Nephron progenitor cell (in vitro differentiated cells): ENCODE results near the gene PIM3.
A peak's percentile ranks its signal among the peaks of the same experiment; 100 is the strongest.

Experiments
- DNase-seq: peaks from one replicate; pipeline ENCODE4 v3.0.0; 2021
- H3K27ac Mint-ChIP-seq: 2 replicates; pipeline ENCODE4 v1.8.0; 2021; ENCODE audit warnings: mild to moderate bottlenecking, moderate library complexity, mixed read lengths
- H3K27me3 Mint-ChIP-seq: 2 replicates; pipeline ENCODE4 v1.8.0; 2021; ENCODE audit warnings: mild to moderate bottlenecking, low read depth, mixed read lengths; ENCODE audit not compliant: poor library complexity
- H3K36me3 Mint-ChIP-seq: 2 replicates; pipeline ENCODE4 v1.8.0; 2021; ENCODE audit warnings: low read depth, mixed read lengths
- H3K4me1 Mint-ChIP-seq: 2 replicates; pipeline ENCODE4 v1.8.0; 2021; ENCODE audit warnings: mixed read lengths
- H3K4me3 Mint-ChIP-seq: 2 replicates; pipeline ENCODE4 v1.8.0; 2021; ENCODE audit warnings: mild to moderate bottlenecking, moderate library complexity, mixed read lengths
- H3K9me3 Mint-ChIP-seq: 2 replicates; pipeline ENCODE4 v1.8.0; 2021; ENCODE audit warnings: mild to moderate bottlenecking, moderate library complexity, mixed read lengths
- TF ChIP-seq, protein P1 (sequence below): fragments of 200-600 bp; sonication (generic); IDR thresholded peaks from 2 replicates; pipeline ENCODE4 v1.5.0; 2021; ENCODE audit warnings: antibody characterized with exemption

The PIM3 gene

DNA sequence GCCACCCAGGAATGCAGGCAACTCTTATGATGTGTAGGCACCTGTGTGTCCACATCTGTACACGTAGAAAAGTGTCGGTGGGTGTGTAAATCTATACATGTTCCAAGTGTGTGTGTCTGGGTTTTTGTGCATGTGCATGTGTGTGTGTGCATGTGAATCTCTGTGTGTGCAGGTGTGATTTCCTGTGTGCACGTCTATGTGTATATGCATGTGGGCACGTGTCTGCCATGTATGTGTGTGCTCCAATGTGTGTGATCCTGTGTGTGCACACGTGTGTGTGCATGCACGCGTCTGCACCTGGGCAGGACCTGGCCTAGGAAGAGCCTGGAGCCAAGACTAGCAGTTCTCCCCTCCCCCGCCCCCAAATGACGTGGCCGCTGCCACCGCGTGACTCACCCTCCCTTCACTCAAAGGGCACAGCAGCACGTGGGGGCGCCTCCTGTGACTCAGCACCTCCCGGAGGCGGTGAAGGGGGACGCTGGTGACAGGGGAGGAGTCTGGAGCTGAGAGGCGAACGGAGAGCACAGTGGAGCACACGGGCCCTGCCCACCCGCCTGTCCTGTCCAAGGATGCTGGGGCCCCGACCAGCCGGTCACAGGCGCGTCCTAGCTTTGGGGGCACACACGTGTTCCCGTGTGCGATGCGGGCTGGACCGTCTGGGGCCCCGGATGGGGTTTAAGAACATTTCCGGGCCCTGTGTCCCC lies 10.1 kb downstream of the PIM3 start:
- no peaks in the 10 kb centered on the region for H3K36me3 Mint-ChIP-seq
- H3K4me1 Mint-ChIP-seq = peaks cover 29% of the 10 kb centered on the region
- no peak overlapping the region for H3K27ac Mint-ChIP-seq
- peak overlapping the region; percentile 62 for H3K4me3 Mint-ChIP-seq
- DNase-seq = peak; percentile 57
- H3K27me3 Mint-ChIP-seq = peaks cover 14% of the 10 kb centered on the region
- TF ChIP-seq, protein P1, sequence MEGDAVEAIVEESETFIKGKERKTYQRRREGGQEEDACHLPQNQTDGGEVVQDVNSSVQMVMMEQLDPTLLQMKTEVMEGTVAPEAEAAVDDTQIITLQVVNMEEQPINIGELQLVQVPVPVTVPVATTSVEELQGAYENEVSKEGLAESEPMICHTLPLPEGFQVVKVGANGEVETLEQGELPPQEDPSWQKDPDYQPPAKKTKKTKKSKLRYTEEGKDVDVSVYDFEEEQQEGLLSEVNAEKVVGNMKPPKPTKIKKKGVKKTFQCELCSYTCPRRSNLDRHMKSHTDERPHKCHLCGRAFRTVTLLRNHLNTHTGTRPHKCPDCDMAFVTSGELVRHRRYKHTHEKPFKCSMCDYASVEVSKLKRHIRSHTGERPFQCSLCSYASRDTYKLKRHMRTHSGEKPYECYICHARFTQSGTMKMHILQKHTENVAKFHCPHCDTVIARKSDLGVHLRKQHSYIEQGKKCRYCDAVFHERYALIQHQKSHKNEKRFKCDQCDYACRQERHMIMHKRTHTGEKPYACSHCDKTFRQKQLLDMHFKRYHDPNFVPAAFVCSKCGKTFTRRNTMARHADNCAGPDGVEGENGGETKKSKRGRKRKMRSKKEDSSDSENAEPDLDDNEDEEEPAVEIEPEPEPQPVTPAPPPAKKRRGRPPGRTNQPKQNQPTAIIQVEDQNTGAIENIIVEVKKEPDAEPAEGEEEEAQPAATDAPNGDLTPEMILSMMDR = no peak
- no peaks in the 10 kb centered on the region for H3K9me3 Mint-ChIP-seq

DNA sequence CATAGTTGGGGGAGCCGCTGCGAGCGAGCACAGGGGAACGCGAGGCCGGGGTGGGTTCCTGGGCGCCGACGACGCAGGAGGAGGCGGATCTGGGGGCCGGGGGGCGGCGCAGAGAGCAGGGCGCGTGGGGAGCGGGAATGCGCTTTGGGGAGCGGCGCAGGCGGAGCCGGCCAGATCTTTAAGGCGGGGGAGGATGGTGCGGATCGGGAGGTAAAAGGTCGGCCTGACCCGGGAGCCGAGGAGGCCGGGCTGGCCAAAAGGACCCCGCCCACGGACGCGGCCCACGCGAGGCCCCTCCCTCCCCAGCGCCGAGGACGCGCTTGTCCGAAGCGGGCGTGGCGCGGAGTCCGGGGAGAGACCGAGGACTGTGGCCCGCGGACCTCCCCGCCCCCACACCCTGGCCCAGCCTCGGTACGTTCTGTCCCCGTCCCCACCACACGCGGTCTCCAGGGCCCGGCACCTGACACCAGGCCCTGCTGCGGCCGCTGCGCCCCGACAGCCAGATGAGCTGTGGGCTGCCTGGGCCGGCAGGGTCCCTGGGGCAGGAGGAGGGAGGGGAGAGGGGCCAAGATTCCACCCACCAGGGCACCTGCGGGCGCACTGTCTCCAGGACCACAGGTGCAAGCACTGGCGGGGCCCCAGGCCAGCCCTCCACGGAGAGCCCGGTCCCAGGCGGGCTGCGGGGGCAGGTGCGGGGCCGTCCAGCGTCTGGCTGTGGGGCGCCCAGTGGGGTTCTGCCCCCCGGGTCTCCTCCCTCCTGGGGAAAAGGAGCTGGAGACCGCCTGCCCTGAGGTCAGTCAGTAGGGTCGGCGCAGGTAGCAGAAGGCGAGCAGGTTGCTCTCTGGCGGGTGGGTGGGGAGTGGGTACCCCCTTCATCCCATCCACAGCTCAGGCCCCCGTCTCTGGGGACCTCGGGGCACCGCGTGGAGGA lies 10.9 kb downstream of the PIM3 start:
- Mint-ChIP-seq H3K4me1 (peaks cover 26% of the 10 kb centered on the region), H3K36me3 (no peaks in the 10 kb centered on the region), H3K4me3 (peak overlapping the region; percentile 62), H3K27ac (no peak overlapping the region), H3K9me3 (no peaks in the 10 kb centered on the region), H3K27me3 (peaks cover 19% of the 10 kb centered on the region)
- DNase-seq = peak; percentile 55
- TF ChIP-seq, protein P1 = no peak

DNA sequence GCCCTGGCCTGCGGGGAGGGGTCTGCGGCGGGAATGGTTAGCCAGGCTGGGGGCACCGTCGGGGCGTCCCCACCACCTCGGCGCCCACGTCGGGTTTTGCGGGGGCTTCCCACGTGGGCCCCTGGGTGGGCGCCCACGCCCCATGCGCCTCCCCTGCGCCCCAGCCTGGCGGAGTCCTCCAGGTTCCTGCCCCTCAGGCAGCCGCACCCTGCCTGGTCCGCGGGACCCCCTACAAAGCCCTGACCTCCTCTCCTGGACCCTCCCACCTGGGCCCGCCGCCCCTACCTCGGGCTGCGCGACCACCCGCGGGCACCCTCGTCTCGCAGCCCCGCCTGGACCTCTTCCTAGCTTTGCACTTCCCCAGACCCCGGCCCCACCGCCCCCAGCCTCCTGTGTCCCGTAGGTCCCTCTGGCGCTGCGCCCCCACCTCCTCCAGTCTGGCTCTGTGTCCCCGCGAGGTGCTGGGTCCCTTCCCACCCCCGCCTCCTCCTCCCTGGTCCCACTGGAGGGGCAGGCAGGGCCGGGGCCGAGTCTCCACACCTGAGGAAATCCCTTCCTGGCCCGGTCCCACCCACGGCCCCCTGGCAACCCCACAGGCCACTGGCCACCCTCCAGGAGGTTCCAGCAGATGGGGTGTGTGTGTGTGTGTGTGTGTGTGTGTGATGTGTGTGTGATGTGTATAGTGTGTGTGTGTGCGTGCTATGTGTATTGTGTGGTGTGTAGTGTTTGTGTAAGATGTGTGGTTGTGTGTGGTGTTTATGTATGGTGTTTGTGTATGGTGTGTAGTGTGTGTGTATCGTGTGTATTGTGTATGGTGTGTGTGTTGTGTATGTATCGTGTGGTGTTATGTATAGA lies 11.8 kb downstream of the PIM3 start:
- Mint-ChIP-seq H3K27ac (no peak overlapping the region), H3K36me3 (no peaks in the 10 kb centered on the region), H3K27me3 (peaks cover 25% of the 10 kb centered on the region), H3K4me1 (peaks cover 19% of the 10 kb centered on the region), H3K9me3 (no peaks in the 10 kb centered on the region), H3K4me3 (no peak overlapping the region)
- peak; percentile 14 for DNase-seq
- TF ChIP-seq, protein P1 = no peak

DNA sequence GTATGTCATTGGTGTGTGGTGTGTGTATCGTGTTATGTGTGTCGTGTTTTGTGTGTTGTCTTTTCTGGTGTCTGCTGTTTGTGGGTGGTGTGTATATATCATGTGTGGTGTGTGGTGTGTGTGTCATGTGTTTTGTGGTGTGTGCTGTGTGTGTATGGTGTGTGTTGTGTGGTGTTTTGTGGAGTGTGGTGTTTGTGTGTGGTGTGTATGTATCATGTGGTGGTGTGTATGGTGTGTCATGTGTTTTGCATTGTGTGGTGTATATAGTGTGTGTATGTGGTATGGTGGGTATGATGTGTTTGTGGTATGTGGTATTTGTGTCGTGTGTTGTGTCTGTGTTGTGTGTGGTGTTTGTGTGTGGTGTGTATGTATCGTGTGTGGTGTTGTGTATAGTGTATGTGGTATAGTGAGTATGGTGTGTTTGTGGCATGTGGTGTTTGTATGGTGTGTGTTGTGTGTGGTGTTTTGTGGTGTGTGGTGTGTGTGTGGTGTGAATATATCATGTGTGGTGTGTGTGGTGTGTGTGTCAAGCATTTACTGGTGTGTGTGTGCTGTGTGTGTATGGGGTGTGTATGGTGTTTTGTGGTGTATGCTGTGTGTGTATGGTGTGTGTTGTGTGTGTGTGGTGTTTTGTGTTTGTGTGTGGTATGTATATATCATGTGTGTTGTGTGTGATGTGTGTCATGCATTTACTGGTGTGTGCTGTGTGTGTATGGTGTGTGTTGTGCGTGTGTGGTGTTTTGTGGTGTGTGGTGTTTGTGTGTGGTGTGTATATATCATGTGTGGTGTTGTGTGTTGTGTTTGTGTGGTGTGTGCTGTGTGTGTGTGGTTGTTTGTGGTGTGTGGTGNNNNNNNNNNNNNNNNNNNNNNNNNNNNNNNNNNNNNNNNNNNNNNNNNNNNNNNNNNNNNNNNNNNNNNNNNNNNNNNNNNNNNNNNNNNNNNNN lies 12.7 kb downstream of the PIM3 start:
- Mint-ChIP-seq H3K4me1 (peaks cover 12% of the 10 kb centered on the region), H3K36me3 (no peaks in the 10 kb centered on the region), H3K4me3 (no peak overlapping the region), H3K27me3 (peaks cover 26% of the 10 kb centered on the region), H3K9me3 (peaks cover under 1% of the 10 kb centered on the region), H3K27ac (no peak overlapping the region)
- DNase-seq = no peak
- TF ChIP-seq, protein P1 = no peak
